ENCODE results near the gene ITGA1.

Gene ITGA1

DNA sequence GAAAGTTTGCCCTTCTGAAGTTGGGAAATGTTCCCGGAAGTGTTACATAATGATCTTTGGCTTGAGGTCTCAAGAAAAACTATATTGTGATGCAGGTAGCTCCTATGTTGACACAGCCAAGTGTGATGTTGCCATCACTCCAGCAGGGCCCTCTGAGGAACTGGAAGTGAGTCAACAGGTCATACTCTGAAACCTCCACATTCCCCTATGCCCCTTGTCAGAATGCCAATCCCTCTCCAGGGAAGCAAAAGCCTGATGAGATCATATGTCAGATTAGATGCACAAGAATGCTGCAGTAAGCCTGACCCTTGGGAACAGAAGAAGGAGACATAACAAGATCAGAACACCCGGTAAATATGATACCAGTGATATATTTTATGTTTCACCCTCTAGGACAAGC is 134.7 kb downstream of the ITGA1 start:
- peak; percentile 97 for DNase-seq (ENCODE audit: low read depth)
- TF ChIP-seq, protein P1, sequence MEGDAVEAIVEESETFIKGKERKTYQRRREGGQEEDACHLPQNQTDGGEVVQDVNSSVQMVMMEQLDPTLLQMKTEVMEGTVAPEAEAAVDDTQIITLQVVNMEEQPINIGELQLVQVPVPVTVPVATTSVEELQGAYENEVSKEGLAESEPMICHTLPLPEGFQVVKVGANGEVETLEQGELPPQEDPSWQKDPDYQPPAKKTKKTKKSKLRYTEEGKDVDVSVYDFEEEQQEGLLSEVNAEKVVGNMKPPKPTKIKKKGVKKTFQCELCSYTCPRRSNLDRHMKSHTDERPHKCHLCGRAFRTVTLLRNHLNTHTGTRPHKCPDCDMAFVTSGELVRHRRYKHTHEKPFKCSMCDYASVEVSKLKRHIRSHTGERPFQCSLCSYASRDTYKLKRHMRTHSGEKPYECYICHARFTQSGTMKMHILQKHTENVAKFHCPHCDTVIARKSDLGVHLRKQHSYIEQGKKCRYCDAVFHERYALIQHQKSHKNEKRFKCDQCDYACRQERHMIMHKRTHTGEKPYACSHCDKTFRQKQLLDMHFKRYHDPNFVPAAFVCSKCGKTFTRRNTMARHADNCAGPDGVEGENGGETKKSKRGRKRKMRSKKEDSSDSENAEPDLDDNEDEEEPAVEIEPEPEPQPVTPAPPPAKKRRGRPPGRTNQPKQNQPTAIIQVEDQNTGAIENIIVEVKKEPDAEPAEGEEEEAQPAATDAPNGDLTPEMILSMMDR (IDR thresholded peaks at IDR 0.05; ENCODE audit: low read length, missing control alignments), result peak; percentile 12
- H3K4me3 ChIP-seq (replicated peaks; ENCODE audit: low read depth, low read length), result no peak overlapping the region

DNA sequence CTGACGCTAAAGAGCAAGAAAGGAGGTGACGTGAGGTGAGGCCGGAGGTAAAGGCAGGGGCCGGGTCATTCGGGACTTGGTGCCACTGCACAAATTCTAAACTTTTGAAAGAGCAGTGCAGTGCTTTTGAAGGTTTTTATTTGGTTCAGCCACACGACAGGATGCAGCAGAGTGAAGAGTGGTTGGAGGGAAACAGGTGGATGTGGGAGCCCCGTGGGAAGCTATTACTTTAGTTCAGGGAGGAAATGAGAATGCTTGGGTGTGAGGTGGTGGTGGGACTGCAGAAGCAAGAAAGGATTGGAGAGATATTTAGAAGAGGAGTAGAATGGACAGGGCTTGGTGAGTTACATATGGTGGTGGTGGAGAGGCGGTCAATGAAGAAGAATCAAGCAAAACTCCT is 136.7 kb downstream of the ITGA1 start:
- TF ChIP-seq, protein P1 (IDR thresholded peaks at IDR 0.05; ENCODE audit: low read length, missing control alignments), result no peak
- no peak overlapping the region for H3K4me3 ChIP-seq (replicated peaks; ENCODE audit: low read depth, low read length)
- DNase-seq (ENCODE audit: low read depth), result no peak

DNA sequence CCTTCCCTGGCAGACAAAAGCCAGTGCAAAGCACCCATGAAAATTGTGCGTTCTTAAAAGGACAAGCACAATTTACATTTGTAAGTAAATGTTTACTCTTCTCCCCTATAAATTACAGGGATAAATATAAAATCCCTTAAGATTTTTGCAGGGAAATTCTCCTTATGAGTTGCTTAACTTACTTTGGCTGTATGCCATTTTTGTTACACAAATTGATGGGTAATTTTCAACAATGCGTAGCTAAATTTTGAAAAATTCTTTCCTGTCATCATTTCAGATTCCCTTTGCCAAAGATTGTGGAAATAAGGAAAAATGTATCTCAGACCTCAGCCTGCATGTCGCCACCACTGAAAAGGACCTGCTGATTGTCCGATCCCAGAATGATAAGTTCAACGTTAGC is 137.3 kb downstream of the ITGA1 start:
- H3K4me3 ChIP-seq (replicated peaks; ENCODE audit: low read depth, low read length), result no peak overlapping the region
- peak; percentile 57 for DNase-seq (ENCODE audit: low read depth)
- TF ChIP-seq, protein P1 (IDR thresholded peaks at IDR 0.05; ENCODE audit: low read length, missing control alignments), result no peak

DNA sequence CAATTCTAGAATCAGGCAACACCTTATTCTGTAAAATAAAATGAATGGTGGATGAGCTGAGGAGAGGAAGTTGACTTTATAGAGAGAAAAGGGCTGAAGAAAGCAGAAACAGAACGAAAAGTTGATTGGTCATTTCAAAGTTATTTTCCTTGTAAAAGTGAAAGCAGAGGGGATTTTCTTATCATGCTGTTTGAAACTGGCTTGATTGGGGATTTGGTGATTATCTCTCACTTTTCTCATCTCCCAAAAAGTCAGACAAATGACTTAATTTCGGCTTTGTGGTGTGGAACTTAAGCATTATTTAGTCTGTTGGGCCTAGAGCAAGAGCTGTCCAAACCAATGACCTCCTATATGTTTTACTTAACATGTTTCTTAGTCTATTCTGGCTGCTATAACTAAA is 141.0 kb downstream of the ITGA1 start:
- TF ChIP-seq, protein P1 (IDR thresholded peaks at IDR 0.05; ENCODE audit: low read length, missing control alignments), result no peak
- no peak overlapping the region for H3K4me3 ChIP-seq (replicated peaks; ENCODE audit: low read depth, low read length)
- no peak for DNase-seq (ENCODE audit: low read depth)

DNA sequence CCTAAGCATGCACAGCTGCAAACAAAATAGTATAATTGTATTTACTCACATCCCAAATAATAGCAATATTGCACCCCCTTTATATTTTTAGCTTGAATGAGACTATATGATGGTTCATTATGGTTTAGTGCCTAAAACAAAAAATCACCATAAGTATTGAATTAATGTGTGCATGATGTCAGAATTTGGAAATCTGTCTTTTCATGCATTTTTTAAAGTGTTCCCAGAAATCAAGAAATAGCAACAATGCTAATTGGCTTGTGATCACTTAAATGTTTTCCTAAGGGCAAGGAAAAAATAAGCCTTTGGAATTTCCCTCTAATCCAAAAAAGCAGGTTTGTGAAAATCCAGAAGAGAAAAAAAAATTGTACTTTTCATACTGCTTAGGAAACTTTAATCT is 150.5 kb downstream of the ITGA1 start:
- DNase-seq (ENCODE audit: low read depth), result no peak
- H3K4me3 ChIP-seq (replicated peaks; ENCODE audit: low read depth, low read length), result no peak overlapping the region
- TF ChIP-seq, protein P1 (IDR thresholded peaks at IDR 0.05; ENCODE audit: low read length, missing control alignments), result no peak

DNA sequence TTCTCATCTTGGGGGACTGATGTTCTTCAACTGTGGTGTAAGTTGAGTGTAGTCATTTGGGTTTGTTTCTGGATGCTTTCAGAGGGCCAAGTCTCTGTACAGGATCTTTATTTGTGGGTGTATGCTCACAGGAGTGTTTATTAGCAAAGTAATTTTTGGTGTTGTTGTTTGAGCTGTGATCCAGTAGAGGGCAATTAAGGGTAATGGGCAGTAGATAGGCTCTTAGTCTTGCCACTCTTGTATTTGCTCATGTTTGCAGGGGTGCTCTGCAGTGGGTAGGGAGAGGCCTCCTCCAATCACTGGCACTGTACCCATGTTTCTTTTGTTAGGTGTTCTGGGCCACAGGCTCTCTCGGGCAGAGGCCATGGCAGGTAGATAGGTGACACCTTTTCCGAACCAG is 155.6 kb downstream of the ITGA1 start:
- H3K4me3 ChIP-seq (replicated peaks; ENCODE audit: low read depth, low read length), result no peak overlapping the region
- DNase-seq (ENCODE audit: low read depth), result peak; percentile 38
- TF ChIP-seq, protein P1 (IDR thresholded peaks at IDR 0.05; ENCODE audit: low read length, missing control alignments), result peak; percentile 41

DNA sequence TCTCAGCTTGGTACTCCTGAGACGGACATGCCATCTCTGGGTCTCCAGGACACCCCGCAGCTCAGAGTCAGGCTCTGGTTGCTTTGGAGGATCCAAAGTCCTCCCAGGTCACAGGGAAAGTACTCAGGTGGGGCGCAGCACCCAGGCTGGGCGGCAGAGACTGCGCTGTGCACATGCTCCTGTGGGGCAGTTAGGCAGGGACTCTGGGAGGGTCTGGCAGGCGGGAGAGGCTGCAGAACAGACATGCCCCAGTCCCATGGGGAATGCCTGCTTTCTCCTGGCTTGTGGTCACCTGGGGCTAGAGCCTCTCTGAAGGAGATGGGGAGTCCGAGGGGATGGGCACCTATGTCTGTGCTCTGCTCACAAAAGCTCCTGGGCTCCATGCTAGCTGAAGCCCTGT is 156.1 kb downstream of the ITGA1 start:
- no peak for DNase-seq (ENCODE audit: low read depth)
- TF ChIP-seq, protein P1 (IDR thresholded peaks at IDR 0.05; ENCODE audit: low read length, missing control alignments), result no peak
- no peak overlapping the region for H3K4me3 ChIP-seq (replicated peaks; ENCODE audit: low read depth, low read length)
